HG03045 (cell line): ENCODE measurements around the gene LRRC32.
"Not testable (repeated sequence)": the region's sequence is repeated elsewhere in the genome, so short reads cannot be mapped to it uniquely, and the experiment has no call there.

ENCODE experiments used
- ATAC-seq: cut with Tn5 transposase; IDR thresholded peaks from one replicate; pipeline ENCODE4 v1.9.1; 2021; ENCODE audit warnings: mild to moderate bottlenecking, moderate library complexity; ENCODE audit not compliant: unreplicated experiment

The LRRC32 gene

DNA sequence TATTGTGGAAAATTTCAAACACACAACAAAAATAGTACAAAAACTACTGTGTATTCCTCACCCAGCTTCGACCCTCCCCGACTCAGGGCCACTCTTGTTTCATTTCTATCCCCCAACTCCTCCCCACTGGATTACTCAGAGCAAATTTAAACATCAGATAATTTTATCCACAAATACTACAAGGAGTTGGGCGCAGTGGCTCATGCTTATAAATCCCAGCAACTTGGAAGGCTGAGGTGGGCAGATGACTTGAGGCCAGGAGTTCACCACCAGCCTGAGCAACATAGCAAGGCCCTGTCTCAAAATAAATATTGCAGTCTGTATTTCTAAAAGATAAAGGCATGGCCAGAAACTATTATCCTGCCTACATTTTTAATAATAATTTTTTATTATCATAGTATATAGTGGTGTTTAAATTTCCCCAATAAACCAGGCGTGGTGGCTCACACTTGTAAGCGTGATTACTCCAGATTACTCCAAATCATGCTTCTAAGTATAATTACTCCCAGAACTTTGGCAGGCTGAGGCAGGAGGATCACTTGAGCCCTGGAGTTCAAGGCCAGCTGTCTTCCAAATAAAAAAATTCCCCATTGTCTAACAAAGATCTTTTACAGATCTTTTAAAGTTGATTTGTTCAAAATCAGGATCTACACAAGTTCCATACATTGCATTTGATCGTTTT, 39.8 kb downstream of the LRRC32 start:
- no peak for ATAC-seq

- no peak for ATAC-seq
These were observed 40.5 kb downstream of the LRRC32 start for GRCh38 chr11:76629853-76630599.

DNA sequence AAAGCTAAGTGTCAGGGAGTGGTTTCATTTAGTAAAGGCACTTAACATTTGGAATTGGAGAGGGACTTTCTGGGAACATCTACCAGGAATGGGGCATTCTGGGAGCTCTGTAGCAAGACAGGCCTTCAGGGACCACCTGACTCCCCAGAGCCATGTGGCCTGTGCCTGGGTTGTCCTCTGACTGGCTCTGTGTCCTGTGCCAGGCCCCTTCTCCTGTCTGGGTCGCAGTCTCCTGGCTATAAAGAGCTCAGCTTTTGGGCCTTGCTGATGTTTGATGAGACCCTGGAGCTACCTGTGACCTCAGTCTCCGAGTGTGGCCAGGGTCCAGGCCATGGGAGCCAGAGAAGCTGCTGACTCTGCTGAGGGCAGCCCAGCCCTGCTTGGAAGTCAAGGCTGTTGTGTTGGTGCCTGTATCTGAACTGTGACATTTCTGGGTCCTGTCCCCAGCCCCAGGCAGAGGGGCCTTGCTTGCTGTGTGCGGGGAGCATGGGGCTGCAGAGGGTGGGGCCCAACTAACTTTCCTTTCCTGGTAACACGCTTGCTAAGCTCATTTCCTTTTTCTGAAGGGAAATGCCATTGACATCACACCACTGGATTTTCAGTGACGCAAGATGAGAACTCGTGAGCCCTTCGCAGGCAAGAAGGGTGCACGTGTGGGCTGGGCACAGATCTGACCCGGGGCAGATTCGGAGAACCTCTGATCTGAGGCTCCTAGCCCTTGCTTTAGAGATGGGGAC, 41.3 kb downstream of the LRRC32 start:
- no peak for ATAC-seq

GRCh38 chr11:76628408-76628947, 42.1 kb downstream of the LRRC32 start:
- ATAC-seq, result no peak

DNA sequence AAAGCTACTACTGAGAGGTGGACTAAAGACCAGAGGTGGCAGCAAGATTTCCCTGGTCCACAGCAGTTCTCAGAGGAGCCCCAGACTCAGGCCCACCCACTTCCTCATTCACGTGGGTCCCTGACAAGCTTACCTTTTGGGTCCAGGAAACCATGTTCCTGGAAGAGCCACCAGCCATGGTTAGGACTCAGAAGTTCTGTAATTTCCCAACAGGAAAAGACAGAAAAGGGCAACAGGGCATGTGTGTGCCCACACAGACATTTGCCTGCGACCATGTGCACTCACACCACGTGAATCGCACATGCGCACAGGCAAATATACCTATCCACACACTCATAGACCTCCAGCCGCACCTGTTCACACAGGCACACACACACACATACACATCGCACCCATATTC, 42.9 kb downstream of the LRRC32 start:
- ATAC-seq, result no peak

DNA sequence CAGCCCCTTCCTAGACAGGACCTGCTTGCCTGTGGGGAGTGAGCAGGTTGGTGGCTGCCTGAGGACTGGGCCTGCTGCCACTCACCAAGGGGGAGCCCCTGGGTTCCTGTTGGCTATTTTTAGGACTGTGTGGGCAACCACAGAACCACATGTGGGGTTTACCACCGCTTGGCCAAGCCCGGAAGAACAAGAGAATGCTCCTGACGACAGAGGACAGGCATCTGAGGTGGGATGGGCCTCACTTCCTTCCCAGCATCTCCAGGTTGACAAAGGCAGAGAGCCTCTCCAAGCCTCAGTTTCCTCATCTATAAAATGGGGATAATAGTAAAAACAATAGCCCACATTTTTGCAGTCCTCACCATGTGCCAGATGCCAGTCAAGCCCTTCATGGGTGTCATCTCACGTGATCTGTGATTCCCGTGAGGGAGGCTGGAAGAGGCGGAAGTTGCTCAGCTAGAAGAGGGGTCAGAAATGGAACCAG, 43.6 kb downstream of the LRRC32 start:
- peak; percentile 80 for ATAC-seq

DNA sequence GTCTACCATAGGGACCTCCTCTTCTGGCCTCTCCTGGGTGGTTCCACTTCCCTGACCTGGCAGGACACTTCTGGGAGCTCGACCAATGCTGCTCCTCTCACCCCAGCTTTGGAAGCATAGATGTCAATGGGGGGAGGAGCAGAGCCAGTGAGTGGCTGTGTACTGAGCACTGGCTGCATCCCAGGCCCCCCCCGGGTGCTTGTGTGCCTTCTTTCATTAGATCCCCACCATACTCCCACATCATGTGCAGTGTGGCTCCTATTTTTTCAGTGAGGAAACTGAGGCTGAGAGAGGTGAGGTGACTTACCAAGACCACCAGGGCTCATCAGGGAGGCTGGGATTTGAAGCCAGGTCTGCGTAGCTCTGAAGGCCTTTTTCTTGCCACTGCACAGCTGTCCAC, 44.3 kb downstream of the LRRC32 start:
- no peak for ATAC-seq

- no peak for ATAC-seq
These were observed 44.9 kb downstream of the LRRC32 start for GRCh38 chr11:76625472-76626186.

DNA sequence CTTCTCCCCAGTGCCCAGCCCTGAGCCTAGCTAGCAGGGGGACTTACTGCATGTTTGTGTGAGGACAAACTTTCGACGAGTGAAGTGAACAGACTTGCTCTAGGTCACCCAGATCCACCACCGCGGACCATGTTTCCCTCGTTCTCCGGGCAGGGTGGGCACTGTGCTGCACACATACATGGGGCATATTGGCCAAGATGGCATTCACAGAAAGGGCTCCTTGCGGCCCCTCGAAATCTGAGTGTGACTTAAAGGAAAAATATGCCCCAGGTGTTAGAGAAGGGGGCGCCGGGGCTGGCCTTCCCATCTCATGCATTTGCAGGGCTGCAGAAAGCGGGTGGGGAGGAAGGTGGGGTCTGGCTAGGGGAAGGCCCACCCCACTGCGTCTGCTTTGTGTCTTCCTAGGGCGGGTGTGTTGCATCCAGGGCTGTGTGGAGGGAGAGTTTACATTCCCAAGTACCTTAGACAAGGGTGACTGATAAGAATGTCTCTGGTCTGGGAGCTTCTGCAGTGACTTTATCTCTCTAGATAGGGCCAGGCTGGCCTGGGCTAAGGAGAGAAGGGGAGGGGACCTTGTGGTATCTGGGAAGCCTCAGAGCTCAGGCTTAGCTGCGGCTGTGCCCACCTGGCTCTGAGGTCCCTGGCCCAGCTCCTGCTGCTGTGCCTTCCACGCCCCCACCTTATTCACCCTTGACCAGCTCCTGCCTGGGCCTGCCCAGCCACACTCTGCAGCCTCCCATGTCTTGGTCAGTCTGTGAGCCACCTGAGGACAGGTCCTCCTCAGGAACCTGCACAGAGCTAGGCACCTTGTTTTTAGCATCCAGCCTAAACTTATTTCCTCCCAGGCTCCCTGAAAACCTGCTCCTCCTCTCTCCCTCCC, 45.8 kb downstream of the LRRC32 start:
- ATAC-seq, result no peak

DNA sequence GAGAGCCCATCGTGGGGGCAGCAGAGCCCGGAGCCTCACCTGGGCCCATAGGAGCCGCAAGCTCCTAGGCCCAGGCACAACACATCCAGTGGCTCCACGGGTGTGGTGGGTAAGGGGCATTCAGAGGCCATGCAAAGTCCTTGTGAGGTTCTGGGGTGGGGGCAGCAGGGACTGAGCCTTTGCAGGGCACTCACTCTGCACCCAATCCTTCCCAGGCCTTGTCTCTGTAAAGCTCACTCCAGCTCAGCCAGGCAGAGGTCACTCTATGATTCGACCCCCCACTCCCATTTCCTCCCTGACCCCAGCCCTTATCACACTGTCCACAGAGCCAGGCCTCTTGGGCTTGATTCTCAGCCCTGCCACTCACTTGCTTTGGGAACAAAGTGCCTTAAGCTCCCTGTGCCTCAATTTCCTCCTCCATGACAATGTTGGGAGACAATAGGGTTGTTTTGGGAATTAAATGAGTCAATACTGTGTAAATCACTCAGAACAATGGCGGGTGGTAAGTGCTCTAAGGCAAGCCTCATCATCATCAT, 46.6 kb downstream of the LRRC32 start:
- ATAC-seq, result no peak

- ATAC-seq, result no peak
These were observed 47.2 kb downstream of the LRRC32 start for GRCh38 chr11:76623171-76623883.

GRCh38 chr11:76622493-76623094, 48.0 kb downstream of the LRRC32 start:
- no peak for ATAC-seq

DNA sequence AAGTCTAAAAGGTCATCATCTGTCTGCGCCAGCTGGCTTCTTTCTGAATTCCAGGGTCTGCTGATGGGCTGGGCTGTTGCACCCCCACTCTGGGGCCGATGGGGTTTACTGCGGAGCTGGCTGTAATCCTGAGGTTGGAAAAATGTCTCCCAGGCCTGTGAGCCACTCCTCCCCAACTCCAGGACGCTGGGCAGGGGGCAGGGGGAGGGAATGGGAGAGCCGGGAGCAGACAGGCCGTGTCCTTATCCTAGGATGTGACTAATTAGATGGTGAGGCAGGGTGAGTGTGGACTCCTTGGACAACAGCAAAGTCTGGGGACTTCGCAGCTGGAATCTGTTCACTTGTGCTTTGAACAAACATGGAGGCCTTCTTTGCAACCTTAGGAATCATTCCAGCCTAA, 48.7 kb downstream of the LRRC32 start:
- ATAC-seq, result no peak

DNA sequence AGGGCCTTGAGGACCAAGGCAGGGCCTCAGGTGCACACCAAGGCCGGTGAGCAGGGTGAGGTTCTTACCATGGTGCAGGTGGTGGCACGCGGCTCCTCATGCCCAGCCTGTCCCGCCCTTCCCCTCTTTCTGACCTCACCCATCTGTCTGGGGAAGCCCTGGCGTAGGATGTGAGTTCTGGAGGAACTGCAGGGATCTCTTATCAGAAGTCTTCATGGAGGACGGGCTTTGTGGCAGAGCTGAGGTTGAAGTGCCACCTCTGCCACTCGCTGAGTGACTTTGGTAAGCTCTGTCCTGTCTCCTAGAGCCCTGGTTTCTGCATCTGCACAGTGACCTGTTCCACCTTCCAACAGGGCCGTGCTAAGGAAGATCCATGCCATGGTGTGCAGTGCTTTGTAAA, 49.1 kb downstream of the LRRC32 start:
- no peak for ATAC-seq

DNA sequence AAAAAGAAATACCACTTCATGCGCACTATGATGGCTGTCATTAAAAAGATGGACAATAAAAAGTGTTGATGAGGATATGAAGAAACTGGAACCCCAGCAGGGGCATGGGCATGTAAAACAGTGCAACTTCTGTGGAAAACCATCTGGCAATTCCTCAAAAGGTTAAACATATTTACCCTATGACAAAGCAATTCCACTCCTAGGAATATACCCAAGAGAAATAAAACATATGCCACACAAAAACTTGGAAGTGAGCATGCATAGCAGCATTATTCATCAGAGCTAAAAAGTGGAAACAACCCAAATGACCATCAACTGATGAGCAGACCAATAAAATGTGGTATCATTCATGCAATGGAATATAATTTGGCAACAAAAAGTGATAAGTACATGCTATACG, 50.1 kb downstream of the LRRC32 start:
- no peak for ATAC-seq

GRCh38 chr11:76619801-76620200, 50.7 kb downstream of the LRRC32 start:
- ATAC-seq, result not testable (repeated sequence)

GRCh38 chr11:76617553-76618265, 52.8 kb downstream of the LRRC32 start:
- ATAC-seq, result no peak
